Measurements from ENCODE around the gene SIX1.

Gene SIX1

DNA sequence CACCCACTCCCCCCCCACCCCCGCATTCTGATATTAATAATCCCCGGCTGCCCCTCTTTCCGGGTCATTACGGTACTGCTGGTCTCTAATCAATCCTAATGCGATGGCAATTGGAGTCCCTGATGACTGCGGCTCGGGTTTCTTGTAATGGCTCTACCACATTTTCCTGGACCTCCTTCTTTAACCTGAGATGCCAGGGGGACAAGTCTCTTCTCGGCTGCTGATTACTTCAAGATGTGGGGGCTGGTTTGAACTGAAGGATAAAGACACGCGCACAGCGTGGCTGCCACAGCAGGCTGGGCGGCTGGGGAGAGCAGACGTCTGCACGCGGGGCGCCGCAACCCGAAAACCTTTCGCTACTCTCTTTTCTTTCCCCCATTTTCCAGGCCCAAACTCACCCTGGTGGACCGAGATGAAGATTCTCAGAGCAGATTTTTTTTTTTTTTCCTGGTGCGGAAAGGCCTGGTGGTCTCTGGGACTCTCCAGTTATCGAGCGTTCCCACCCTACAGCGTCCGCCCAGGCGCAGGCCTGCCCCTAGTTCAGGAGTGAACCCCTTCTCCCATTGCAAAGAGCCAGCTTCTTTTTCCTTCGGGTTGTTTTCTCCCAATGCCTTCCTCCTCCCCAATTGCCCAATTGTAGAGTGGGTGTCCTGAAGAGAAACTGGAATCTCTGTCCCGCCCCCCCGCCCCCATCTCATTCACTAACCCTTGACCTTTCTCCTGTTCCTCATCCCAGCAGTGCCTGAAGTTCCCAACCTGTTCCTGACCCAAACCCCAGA lies 6.0 kb upstream of the SIX1 start:
- DNase-seq = no peak

DNA sequence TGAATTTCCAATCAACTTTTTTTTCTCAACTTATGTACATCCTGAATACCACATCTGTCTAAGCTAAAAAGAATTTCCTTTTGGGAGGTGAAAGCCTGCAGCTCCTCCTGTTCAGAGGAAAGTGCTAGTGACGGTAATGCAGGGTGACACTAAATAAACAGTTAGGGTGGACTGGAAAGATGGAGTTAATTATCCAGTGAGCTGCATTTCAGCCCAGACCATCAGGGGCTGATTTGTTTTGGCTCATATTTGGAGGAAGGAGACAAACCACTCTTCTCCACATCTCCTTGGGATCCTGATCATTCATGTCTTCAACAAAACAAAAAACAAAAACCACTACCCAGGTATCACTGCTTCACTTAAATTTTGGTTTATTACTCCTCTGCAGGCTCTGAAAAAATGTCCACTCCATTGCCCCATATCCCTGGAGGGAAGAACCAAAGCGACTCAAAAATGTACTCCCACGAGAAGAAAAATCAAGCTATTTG lies 5.1 kb upstream of the SIX1 start:
- no peak for DNase-seq

DNA sequence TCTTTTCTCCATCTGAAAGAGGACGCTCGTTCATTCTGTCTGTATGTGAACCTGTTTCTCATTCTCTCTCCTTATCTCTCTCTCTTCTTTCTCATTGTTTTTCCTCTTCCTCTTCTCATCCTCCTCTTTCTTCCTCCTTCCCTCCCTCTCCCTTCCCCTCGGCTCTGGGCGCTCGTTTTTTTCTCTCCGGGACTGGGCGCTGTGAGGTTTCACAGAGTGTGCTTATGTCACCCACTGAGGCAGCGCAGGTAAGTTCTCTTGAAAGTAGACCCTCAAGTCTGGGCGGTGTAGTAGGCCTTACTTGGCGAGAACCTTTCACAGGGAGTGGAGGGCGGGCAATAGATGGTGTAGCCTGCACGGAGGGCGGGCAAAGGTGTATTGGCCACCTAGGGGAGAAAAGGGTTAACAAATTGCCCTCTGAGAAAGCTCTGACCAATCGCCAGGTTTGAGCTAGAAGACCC lies 4.5 kb upstream of the SIX1 start:
- no peak for DNase-seq

DNA sequence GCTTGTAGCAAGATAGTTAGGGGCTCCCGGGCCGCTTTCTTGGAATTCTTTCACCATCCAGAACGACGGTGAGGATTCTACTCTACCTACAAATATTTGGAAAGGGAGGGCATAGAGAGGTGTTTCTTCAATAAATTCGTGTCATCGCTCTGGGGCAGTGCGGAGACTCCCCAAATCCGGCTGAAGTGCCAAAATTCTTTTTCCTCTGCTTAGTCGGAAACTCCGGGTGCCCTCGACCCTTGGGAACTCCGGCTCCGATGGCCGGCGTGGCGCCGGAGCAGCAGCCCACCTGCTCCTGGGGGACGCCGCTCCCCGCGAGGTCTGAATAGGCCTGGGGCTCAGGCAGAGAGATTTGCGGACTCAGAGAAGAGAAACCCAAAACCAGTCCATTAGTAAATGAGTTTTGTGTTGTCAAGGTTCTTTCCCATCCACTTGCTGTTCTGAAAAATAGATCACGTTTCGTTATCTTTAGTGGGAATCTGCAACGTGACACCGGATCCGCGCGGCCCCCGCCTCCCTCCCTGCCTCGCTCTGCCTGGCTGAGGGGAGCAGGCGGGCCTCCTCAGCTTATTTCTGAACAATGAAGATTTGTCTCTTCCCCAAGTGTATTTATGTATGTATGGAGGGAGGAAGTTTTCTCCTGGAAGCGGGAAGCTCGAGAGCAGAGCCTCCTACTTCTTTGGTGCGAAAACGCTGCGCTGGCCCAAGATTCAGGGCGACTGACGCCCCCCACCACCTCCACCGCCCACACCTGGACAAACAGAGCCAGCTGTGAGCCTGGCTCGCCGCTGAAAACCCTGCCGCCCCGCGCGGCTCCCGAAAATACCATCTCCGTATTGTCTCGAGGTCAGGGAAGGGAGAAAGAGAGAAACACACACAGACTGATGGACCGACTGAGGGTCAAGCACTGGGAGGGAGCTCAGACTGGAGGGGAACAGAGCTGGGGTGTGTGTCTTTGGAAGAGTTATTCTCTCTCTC lies 3.7 kb upstream of the SIX1 start:
- DNase-seq = no peak

DNA sequence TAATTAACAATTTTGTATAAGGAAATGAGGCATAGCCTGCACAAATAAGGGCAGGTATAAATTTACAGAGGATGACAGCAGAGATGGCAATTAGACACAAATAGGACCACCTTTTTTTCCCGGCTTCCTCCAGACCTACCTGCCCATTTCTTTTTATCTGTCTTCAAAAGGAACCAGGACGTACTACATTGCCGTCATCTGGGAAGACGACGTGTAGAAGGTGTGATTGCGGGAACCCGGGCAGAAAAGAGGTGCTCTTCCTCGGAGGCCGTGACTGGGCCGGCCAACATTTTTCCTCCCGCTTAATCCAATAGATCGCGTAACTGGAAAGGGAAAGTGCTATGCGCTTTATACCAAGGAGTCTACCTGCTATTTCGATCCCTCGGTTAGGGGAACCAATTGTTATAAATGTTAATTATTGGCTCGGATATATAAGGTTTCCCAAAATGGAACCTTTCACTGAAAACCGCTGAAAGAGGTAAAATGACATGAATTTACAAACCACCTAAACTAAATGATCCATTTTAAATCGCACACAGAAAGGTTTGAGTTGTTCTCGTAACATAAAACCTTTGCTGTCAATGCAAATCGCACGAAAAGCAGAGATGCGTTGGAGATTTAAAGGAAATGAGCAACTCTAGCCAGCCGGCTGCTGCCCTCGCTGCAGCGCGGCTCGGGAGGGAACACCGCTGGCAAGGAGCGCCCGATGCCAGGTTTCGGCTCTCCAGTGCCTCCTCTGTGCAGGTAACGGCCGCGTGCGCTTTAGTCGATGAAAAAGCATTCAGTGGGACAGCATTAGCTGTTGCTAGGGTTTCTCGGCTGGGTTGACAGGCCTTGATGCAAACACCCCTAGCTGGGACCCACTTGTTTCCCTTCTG lies 2.8 kb upstream of the SIX1 start:
- no peak for DNase-seq

DNA sequence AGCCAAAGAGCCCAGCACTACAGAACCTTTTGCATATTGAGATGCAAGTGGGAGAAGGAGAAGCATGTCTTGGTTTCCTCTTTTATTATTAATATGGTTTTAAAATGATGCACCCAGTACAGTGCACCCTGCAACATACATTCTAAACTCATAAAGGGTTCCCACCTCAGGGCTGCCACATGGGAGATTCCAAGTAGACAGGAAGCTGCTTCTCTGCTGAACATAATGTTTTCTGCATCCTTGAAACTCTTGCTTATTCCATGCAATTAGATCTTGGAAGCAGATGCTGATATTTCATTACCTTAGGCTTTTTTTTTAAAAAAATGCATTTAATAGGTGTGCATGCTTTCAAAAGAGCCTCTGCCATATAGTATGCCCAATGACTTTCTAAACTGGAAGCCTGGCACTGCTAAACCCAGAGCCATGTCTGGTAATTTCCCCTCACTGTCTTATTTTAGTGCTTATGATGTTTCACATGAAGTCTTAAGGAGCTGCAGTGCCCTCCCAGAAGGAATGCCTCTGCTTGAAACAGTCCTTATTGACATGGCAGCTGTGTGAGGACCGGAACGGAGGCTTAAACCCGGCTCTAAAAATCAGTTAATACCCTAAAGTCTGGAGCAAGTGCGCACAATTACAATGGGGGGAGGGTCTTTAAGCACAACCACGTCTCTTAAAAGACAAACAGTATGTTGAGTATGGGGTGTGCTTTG lies 2.0 kb upstream of the SIX1 start:
- no peak for DNase-seq

DNA sequence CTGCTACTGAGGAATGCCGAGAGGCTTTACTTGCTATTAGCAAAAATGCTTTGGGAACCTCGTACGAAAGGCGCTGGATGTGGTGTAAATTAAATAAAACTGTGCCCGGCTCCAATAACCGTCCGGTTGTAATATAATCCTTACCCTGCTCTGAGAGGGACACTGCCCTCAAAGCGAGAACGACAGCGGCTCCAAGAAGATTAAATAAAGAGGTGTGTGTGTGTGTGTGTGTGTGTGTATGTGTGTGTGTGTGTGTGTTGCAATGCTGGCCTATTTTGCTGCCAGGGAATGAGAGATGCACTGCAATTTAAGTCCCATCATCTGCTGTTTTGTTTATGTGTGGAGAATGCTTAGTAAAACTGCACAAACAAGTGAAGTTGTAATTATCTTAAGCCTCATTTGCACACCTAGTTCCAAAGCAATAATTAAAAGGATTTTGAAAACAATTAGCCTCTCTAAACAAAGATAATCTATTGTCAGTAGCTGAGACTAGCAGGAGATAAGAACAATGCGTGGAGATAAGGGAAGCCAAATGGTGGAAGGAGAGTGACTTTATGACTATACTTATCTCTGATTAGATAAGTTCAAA lies 1.2 kb upstream of the SIX1 start:
- no peak for DNase-seq

DNA sequence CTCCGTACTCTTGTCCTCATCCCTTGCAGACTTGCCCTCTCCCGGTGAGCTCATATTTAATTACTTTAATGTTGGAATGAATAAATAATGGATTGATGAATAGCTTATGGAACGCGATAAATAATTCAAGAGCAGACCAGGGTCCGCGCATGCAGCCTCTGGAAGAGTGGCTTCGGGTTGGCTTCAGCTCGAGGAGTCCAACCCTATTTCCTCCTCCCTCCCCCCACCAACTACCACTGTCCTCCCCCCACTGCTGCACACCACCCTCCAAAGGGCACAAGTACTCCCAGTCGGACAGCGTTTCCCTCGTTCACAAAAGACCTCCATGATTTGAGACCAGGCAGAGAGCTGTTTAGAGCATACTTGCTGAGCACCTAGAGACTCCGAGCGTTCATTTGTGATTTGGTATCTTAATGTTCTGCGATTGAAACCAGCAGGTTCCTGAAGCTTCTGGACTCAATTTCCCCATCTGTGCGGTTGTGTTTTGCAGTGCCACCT lies 647 bp upstream of the SIX1 start:
- no peak for DNase-seq

DNA sequence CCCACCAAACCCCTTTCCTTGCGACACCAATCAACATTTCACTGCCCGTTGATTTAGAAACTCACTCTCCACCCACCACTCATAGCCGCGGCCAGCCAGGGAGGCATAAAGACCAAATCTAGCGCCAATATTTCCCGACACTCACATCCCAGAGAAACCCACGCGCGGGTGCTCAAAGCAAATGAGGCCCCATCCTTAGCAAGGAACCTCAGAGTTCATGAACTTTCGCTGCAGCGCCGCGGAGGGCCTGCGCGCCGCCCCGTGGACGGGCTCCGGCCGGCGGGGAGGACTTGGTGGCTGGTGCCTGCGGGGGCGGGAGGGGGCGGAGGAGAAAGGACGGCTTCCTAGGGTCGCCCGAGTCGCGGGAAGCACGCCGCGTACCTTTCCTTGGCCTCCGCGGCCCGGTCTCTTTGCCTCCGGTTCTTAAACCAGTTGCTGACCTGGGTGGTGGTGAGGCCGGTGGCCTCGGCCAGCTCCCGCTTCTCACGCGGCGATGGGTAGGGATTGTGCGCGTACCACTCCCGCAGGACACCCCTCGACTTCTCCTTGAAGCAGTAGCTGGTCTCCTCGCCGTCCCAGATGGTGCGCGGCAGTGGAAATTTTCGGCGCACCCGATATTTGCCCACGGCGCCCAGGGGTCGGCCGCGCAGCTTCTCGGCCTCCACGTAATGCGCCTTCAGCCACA lies 886 bp downstream of the SIX1 start:
- DNase-seq = no peak

DNA sequence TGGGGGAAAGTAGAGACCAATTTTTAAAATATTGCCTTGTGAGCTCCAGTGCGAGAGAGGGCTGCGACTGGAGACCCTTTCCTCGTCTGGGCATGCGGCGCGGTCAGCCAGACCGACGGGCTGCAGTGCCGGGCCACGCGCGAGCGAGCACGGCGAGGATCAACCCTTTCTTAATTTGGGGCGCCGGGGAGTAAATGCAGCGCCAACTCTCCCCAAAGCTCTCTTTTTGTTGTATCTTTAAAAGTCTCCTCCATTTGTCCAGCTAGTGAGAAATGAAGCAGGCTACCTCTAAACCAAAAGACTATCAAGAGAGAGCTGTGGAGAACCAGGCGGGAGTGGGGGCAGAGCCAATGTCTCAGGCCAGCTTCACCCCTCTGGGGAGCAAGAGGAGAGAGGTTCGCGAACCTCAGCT lies 1.4 kb downstream of the SIX1 start:
- DNase-seq = no peak

DNA sequence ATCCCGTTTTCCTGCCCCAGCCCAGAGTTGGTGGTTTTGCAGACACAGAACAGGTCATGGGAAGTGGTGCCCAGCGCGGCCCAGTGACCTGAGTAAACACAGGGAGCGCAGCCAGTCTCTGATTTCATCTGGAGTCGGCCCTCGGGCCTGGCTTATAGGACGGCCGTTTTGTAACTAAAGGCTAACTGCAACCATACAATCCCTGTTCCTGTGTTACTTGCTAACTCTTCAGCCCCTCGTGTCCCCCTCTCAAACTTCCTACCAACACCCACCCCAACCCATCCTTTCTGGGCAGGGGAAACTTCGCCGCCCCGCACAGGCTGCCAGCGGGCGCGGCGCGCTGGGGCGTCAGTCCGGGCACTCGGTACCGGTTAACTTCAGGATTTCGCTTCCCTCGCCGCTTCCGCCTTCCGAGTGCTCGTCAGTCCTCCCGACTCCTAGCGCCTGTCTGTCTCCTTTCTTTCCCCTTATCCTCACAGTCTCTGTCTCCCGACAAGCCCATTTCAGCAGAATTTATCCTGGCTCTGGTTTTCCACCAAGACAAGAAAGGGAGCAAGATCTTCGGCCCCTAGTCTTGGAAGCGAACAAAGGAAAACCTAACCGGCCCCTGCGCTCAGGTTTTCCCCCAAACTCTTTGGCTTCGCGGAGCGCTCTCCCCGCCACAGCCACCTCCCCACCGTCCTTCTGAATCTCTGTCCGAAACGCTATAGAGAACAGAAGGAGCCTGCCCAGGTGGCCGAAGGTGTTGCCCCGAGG lies 2.0 kb downstream of the SIX1 start:
- DNase-seq = no peak

DNA sequence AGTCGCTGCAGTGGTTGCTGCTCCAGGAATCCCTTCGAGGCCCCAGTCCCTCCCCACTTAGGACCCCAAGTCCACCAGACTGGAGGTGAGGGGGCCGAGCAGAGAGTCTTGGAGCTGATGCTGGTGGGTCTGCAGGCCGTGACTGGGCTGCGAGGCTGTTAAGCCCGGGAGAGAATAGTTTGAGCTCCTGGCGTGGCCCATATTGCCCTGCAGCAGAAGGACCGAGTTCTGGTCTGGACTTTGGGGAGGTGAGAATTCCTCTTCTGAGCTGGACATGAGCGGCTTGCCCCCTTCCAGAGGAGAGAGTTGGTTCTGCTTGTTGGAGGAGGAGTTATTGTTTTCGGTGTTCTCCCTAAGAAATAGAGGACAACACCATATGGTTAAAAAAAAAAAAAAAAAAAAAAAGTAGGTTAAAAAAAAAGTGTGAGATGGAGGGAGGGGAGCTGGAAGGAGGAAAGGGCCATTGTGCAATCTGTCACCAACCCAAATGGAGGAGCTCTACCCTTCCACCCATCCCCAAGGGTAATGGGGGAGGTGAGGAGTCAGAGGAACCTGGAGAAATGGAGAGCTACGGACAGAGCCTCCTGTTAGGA lies 3.0 kb downstream of the SIX1 start:
- DNase-seq = no peak

DNA sequence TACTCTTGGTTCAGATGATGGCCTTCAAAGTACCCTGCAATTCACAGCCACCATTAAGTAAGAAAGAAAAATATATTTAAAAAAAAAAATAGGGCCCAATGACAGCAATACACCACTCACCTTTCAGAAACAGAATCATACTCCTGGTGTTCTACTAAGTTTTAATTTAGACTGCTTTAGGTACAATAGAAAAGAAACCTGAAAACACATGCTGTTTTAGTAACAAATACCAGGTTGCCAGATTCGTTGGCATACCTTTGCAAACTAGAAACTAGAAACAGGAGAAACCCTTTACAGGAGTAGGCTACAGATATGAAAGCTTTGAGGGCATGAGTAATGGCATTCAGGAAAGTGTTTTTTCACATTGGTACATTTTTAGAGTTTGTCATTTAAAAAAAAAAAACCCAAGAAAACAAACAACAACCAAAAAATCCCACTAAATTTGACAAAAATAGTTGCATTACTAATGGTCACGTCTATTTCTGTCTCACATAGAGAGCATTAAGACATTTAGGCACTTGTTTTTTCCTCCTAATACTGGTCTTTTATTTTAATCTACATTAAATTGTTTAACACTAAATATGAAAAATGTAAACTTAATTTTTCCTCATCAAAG lies 4.0 kb downstream of the SIX1 start:
- DNase-seq = no peak

DNA sequence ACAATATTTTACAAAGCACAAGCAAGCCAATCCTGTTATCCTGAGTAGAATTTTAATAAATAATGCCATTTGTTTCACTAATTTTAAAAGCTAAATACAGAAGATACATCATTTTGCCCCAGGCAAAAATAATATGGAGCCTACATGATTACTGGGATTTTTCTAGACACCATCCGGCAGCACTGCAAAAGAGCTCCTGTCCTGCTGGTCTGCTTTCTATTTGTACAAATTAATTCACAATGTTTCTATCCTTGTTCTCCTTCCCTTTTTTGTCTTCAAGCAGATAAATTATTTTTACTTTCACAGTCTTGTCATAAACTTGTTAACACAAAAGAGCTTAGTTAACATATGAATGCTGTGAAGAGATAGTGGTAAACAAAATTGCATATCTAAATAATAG lies 4.6 kb downstream of the SIX1 start:
- no peak for DNase-seq

DNA sequence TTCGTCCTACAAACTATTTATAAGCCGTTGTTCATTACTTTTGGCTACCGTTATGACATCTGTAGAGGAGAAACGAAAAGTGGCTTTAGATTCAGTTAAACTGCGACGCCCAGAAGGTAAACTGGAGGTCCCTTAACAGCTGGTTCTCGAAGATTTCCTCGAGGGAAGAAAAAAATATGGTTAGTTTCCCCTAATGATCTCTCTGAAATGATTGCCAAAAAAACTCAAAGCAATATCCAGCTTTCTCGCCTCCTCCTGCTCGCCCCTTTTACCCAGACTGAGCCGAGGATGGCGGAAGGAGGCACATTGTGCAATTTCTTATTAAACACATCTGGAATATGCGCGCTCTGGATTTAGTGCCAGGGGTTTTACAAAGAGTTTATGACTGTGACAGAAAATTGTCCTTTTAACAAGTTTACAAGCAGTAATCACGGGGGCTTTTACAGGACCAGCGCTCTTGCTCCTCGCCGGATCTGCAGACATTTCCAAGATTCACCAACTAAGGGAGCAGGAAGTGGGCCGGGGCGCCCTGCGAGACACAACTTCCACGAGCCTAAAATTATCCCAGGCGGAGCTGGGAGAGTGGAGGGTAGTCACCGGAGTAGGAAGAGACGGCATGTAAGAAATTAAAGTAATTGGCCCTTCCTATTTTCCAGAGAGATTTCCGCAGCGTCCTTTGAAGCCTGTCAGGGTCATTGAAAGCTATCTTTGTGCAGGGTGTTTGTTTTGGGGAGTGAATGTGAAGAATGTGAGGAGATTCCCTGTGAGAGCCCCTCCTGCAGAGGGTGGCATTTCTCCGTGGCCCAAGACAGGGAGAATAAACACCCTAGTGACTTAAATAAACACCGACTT lies 5.6 kb downstream of the SIX1 start:
- DNase-seq = no peak

DNA sequence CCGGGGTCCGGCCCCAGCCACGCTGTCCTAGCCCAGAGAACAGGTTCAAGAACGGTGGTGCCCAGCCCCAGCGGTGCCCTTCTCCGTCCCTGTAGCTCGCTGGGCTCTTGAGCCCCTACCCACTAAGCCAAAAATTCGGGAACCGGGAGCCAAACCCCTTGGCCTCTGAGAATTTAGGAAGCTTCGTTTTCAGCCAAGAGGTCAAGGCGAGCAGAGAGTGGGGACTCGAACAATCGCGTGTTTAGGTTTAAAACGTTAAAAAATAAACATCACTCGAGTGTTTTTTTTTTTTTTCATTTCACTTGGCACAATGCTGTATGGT lies 6.2 kb downstream of the SIX1 start:
- no peak for DNase-seq

DNA sequence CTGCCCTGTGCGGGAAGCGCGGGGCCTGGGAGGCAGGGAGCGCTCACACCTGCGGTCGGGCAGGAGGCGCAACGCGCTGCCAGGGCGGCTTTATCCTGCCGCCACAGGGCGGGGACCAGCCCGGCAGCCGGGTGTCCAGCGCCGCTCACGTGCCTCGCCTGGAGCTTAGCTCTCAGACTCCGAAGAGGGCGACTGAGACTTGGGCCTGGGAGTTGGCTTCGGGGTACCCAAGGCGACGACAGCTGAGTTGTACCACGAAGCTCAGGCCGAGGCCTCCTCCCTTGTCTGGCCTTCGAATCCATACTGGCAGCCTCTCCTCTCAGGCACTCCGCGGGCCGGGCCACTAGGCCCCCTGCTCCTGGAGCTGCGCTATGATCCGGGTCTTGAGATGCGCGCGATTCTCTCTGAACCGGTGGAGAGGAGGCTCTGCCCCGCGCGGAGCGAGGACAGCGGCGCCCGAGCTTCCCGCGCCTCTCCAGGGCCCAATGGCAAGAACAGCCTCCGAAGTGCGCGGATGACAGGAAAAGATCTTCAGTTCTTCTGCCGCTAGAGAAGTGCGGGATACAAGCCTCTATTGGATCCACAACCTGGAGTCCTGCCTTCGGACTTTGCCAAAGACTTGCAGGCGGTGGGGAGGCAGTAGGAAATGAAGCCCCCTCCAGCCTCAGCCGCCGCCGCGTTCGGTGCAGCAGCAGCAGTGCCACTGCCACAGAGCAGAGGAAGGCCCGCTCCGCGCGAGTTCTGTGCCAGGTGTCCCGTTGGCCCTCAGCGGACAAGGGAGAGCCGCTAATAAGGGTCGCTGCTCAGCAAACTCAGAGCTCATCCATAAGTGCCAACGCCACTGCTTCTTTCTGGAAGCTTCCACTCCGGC lies 6.8 kb downstream of the SIX1 start:
- no peak for DNase-seq

Measured in stimulated activated CD4-positive, alpha-beta T cell treated with anti-CD3 and anti-CD28 coated beads, Interleukin-1b, Interleukin-23, amount 100 ng/mL, for 48 hours (primary cell).